ENCODE results near the gene MYOM3.

MYOM3 gene

DNA sequence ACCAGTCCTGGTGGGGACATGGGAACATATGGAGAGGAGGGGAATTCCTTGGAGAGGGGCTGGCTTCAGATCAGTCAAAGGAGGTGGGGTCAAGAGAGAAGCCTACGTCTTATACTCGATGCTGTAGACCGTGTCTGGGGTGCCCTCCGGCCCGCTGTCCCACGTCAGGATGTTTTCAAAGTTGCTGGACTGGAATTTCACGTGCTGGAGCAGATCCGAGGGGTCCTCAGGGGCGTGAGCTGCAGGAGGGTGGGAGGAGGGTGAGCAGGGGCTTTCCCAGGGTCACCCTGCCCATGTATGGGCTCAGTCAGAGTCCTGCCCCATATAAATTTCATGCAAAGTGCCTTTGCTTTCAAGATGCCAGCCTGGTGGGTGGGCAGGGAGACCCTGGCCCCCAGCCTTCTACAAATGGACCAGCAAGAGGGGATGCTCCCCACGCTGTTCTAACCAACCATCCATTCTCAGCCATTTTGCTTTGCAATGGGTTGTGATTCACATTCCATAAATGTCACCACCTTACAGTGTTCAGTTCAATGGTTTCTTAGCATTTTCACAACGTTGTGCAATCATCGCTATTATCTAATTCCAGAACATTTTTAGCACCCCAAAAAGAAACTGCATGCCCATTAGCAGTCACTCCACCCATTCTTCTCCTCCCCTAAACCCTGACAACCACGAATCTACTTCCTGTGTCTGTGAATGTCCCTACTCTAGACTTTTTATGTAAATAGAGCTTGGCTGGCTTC, 26.7 kb upstream of the MYOM3 start:
- DNase-seq: peak; percentile 2 to 59

DNA sequence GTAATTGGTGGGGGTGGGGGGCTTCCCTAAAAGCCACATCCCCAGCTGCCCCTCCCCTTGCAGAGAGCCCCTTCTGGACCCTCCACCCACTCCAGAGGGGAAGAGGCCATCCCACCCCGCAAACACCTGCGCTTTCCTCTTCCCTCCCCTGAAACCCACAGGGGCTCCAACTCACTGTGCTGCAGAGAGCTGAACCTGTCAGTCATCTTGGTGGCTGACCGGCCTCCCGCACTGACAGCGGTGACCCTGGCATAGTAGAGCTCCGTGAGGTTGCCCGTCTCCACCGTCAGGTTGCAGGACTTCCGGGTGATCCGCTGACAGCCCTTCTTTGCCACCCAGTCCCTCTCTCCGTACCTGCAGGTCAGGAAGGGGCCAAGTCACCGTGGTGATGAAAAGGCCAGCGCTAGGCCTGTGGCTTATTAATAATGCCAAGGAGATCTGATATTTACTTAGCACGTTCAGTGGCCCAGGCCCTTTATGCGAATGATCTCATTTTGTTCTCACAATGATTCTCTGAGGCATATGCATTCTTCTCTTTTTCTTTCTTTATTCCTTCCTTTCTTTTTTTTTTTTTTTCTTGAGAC, 25.1 kb upstream of the MYOM3 start:
- DNase-seq: no peak

DNA sequence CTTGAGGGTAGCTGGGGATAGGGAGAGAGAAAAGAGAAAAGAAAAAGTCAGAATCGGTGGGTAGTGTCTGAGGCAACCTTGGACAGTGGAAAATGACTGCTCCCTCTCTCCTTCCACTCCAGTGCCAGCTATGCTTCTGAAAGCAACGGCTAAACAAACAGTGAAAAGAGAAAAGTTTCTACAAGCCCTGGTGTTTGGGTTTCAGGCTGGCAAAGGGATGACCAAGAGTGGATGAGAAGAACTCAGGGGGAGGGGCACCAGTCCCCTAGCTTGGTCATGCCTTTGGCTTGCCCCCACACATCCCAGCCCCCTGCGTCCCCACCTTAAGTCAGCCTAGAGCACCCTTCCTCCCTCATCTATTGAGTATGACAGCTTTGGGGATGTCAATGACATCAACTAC, 22.4 kb upstream of the MYOM3 start:
- no peak for DNase-seq

DNA sequence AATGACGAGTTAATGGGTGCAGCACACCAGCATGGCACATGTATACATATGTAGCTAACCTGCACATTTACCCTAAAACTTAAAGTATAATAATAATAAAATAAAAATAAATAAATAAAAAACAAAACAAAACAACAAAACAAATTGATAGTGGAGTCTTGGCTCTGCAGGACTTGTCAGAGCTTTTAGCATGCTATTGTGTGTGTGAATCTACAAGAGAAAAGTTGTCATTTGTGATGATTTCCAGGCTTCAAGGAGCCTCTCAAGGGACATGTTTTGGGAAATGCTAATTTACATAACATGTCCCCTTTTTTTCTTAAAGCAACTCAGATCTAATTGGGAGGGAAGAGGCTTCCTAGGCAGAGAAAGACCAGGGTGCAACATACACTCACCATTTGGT, 21.9 kb upstream of the MYOM3 start:
- no peak for DNase-seq

DNA sequence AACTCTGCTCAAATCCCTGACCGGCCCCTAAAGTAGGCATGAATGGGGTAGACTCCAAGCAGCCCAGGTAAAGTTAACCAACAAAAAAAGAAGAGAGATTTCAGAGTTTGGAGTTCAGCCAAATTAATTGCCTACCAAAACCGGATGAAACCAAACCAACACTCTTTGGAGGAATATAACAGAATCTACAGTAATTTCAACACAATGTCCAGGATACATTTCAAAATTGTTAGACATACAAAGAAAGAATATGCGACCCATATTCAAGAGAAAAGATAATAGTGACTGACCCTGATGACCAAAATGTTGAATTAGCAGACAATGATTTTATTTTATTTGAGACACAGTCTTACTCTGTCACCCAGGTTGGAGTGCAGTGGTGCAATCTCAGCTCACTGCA, 18.4 kb upstream of the MYOM3 start:
- DNase-seq: no peak

DNA sequence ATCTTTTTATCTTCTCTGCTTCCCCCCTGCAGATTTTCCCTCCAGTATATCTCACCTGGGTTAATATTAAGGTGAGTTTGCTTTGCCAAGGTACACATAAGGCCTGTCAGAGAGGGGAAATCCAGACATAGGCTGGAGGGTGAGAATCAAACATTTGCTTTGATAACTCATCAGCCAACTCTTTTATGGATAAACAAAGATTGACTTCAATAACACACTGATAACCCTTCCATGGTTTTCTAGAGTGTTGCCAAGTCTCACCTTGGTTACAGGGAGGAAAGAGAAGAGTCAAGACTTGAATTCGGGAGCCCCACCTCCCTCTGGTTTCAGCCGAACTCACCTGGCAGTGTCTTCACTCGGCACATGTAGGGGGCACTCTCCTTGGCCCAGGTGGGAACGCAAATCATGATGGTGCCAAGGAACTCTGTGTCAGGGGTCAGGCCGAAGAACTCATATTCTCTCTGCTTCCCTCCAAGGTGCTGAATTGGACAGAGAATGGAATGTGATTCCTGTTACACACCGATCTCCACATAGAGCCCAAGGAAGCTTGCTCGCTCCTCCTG, 15.9 kb upstream of the MYOM3 start:
- no peak for DNase-seq

DNA sequence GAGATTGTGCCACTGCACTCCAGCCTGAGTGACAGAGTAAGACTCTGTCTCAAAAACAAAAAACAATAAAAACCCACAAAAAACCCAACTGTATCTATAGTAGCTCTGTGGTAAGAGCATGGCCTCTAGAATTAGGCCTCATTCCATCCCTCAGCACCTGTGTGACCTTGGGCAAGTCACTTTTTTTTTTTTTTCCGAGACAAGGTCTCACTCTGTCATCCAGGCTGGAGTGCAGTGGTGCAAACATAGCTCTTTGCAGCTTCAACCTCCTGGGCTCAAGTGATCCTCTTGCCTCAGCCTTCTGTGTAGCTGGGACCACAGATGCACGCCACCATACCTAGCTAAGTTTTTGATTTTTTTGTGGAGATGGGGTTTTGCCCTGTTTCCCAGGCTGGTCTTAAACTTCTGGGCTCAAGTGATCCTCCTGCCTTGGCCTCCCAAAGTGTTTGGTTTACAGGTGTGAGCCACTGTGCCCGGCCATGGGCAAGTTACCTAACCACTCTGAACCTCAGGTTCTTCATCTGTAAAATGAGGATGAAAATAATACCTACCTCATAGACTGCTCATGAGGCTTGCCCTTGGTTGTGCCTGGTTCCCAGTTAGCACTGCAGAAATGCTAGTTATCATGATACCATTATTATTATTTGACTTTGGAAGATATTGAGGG, 15.3 kb upstream of the MYOM3 start:
- no peak for DNase-seq

DNA sequence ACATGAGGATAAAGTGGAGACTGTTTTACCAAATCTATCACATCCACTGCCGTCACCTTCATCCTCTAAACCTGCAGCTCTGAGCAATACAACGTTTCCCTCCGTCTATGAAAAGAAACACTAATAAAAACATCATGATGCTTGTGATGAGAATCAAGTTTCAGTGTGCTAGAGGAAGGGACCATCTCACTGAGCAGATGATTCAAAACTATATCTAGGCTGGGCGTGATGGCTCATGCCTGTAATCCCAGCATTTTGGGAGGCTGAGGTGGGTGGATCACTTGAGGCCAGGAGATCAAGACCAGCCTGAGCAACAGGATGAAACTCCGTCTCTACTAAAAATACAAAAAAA, 14.7 kb upstream of the MYOM3 start:
- DNase-seq: no peak

GRCh38 chr1:24126018-24126671, 14.2 kb upstream of the MYOM3 start:
- peak; percentile 49 to 64 for DNase-seq

- peak; percentile 61 to 74 for DNase-seq
These were observed 13.5 kb upstream of the MYOM3 start for GRCh38 chr1:24125456-24125855.

DNA sequence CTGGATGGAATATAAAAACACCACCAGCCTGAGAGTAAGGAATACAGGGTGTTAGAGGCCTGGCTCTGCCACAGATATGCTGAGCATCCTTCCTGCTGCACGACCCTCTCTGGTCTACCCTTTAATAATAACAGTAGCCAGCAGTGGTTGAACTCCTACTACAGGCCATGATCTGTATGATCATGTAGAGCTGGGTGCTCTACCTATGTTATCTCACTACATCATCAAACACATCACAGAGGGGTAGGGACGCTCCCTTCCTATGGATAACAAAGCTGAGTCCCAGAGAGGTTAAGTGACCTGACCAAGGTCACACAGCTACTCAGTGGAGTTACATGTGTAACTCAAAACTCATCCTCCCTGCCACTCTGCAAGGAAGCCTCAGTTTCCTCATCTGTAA, 13.0 kb upstream of the MYOM3 start:
- no peak for DNase-seq

GRCh38 chr1:24123611-24124010, 11.7 kb upstream of the MYOM3 start:
- no peak for DNase-seq

- DNase-seq: no peak
These were observed 10.8 kb upstream of the MYOM3 start for GRCh38 chr1:24122776-24123175.

DNA sequence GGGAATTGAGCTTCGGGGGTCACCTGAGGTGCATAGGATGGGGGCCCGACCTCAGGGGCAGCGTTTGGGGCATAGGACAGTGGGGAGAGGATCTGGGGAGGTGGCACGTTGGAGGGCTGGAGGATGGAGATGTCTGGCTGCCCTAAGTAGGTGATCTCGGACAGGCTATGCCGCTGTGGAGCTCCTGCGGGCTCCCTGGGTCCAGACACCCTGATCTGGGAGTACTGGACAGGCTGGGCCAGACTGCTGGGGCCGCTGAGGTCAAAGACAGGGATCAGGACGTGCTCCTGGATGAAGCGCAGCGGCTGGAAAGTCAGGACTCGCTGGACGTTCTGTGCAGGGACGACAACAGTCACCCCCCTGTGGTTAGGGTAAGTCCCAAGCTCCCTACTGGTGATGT, 9.5 kb upstream of the MYOM3 start:
- DNase-seq: no peak

GRCh38 chr1:24120965-24121364, 9.0 kb upstream of the MYOM3 start:
- no peak for DNase-seq

DNA sequence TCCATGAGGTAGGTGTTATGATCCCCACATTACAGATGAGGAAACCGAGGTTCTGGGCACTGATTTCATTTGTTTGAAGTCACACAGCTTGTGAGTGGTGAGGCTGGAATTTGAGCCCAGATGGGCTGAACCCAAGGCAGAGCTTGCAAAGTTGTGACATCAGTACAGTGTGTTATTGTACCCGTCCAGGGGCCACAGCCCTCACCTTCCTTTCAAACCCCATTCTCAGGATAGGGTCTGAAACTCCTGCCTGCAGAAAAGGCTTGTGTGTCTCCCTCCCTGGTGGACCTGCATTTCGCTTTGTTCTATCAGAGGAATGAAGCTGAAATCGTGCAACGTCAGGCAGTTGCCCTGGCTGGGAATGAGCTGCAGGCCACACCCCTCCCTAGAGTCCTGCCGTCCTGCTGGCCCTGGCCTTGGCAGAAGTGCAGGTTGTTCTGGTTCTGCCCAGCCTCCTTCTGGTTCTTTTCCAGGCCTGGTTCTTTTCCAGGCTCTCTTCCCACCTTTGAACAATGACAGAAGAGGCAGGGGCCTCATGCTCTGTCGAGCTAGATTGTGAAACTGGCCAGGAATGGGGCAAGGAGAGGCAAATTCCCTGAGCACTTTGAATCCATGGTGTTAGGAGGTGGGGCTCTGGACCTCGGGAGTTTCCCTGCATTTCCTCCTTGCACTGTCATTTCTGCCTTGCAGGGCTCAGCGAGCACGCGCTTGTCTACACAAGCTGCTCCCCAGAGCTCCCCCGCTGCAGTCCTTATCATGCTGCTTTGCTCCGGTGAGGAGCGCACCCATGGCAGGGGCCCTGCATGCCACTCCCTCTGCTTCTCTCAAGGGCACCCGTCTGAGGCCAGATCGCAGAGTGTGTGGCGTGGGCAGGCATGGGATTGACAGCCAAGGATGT, 8.2 kb upstream of the MYOM3 start:
- no peak for DNase-seq

DNA sequence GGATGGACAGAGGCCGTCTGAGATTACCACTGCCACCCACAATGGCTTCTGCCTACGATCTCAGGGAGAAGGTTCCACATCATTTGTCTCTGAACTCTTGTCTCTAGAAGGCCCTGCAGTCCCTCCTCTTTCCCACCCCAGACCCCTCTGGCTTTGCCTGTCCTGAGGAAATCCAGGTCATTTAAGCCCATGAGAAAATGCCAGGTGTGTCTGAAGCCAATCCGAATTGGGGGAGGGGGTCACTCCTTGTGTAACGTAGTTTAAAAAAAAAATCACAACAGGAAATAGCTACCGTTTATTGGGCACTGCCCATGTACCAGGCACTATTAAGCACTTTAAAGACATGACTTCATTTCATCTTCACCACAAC, 7.5 kb upstream of the MYOM3 start:
- no peak for DNase-seq

GRCh38 chr1:24118410-24119242, 6.7 kb upstream of the MYOM3 start:
- DNase-seq: no peak

DNA sequence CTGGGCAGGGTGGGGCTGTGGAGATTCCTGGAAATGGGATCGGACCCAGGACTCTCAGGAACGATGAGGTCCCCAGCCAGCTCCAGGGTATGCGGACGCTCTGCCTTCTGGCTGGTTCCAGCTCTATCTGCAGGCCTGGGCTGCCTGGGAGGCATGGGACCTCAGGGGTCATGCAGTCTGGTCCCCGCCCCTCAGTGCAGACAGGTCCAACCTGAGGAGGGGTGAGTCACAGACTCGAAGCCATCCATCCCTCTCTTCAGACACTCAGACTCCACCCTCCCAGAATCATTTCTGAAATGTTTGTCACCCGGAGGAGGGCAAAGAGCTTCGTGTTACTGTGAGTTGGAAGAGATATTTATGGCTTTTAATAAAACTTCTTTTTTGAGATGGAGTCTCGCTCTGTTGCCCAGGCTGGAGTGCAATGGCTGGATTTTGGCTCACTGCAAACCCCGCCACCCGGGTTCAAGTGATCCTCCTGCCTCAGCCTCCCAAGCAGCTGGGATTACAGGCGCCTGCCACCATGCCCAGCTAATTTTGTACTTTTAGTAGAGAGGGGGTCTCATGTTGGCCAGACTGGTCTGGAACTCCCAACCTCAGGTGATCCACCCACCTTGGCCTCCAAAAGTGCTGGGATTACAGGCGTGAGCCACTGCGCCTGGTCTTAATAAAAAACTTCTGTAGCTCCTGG, 5.9 kb upstream of the MYOM3 start:
- no peak for DNase-seq

DNA sequence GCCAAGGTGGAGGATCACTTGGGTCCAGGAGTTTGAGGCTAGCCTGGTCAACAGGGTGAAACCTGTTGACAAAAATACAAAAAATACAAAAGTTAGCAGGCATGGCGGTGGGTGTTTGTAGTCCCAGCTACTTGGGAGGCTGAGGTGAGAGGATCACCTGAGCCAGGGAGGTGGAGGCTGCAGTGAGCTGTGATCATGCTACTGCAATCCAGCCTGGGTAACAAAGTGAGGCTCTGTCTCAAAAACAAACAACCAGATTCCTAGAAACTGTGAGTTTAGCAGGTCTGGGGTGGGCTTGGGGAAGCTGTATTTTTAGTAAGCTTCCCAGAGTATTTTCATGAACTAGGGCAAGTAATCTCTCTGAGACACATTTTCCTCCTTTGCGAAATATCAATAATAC, 5.2 kb upstream of the MYOM3 start:
- no peak for DNase-seq

DNA sequence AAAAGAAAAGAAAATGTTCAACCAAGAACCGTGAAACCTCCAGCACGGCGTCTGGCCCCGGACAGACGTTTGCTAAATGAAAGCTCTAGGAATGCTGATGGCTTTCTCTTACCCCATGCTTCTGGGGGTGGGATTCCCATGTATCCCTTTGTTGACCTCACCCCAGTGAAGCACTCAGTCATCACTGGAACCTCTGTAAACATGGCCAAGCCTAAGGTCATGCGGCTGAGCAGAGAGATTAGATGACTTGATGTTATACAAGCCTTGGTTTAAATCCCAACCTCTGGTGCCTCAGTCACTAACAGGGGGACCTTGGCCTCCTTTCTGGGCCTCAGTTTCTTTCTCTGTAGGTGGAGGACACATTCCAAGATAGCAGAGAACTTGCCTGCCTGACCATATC, 2.8 kb upstream of the MYOM3 start:
- DNase-seq: no peak

All from inflammatory macrophage treated with lipopolysaccharide for 1 hour (primary cell).